Measurements from ENCODE around the gene MIA. TPM values are rescaled to one million over a fixed set of nuclear protein-coding genes. Genes with fewer than 3 reads are reported as not detected.

Gene MIA
- total and polyA plus RNA-seq, 2 of the 8 experiments (the other 6 are each of a cell fraction or from before 2014, with no cell fraction given): not detected

- peak overlapping the region; percentile 82 to 99 (median 88) for H3K9ac ChIP-seq (replicated peaks in 1 of 4; ENCODE audit: extremely low read depth in 1 of 4, low read depth in 3 of 4, low read length in 3 of 4)
- peak overlapping the region; percentile 20 for H3K4ac ChIP-seq (replicated peaks; ENCODE audit: insufficient read length, low read depth, low read length)
- peak overlapping the region; percentile 99 for H3K27ac ChIP-seq (ENCODE audit: low read depth, low read length)
- H3K36me3 ChIP-seq (ENCODE audit: control insufficient read depth in 2 of 4, insufficient read depth in 4 of 4, low read length in 3 of 4): no peaks in the 10 kb centered on the region
- FAIRE-seq: no peak
- peak overlapping the region; percentile 7 for H2BK120ac ChIP-seq (replicated peaks; ENCODE audit: low read depth, low read length)
- peaks cover 0 to 14% (median 6%) of the 10 kb centered on the region in 4 experiments; a peak in 6 of 7 replicates for H3K4me1 ChIP-seq (replicated peaks in 1 of 4; ENCODE audit: control insufficient read depth in 3 of 4, insufficient read depth in 4 of 4, low read length in 3 of 4)
- H3K9me3 ChIP-seq (ENCODE audit: insufficient read depth in 2 of 2, low read depth in 1 of 2, low read length in 1 of 2): no peaks in the 10 kb centered on the region
- H4K20me1 ChIP-seq (replicated peaks in 1 of 2; ENCODE audit: control insufficient read depth in 1 of 2, insufficient read depth in 2 of 2, low read length in 2 of 2): no peaks in the 10 kb centered on the region
- H3K56ac ChIP-seq (replicated peaks; ENCODE audit: insufficient read length, low read depth, low read length): no peak overlapping the region
- H2AFZ ChIP-seq (ENCODE audit: low read length): 0 out of 2 replicates have a peak overlapping the region, but pooled peaks have one; percentile 59
- peak overlapping the region; percentile 97 for H2BK5ac ChIP-seq (ENCODE audit: low read depth, low read length)
- no peaks in the 10 kb centered on the region for H3K79me2 ChIP-seq (ENCODE audit: control insufficient read depth in 1 of 2, insufficient read depth in 2 of 2, low read length in 2 of 2)
- peak overlapping the region; percentile 95 for H3K18ac ChIP-seq (ENCODE audit: extremely low read depth, low read length)
- no peak overlapping the region; the same call in 1 of the 2 replicates for H2BK20ac ChIP-seq (ENCODE audit: low read length)
- no peak for DNase-seq (ENCODE audit: low read depth in 1 of 2, low spot score in 2 of 2)
- H2BK12ac ChIP-seq (ENCODE audit: low read depth, low read length): peak overlapping the region; percentile 95; the same call in 1 of the 2 replicates
- H2AK5ac ChIP-seq (ENCODE audit: low read depth, low read length): peak overlapping the region; percentile 91
- peak overlapping the region; percentile 14 for H3K14ac ChIP-seq (ENCODE audit: insufficient read length)
- no peaks in the 10 kb centered on the region for H3K27me3 ChIP-seq (replicated peaks in 1 of 4; ENCODE audit: control insufficient read depth in 3 of 4, extremely low read depth in 1 of 4, insufficient read depth in 3 of 4, low read length in 3 of 4)
- peak overlapping the region; percentile 87 for H4K5ac ChIP-seq (ENCODE audit: insufficient read length, low read depth, low read length)
- H4K91ac ChIP-seq (replicated peaks; ENCODE audit: insufficient read length, low read length): no peak overlapping the region
- TF ChIP-seq CHD1 (IDR thresholded peaks at IDR 0.05; ENCODE audit: low read depth, low read length) (0 out of 2 replicates have a peak, but pooled peaks have one; percentile 31), RBBP5 (IDR thresholded peaks at IDR 0.05; ENCODE audit: borderline replicate concordance, low read depth, low read length) (0 out of 2 replicates have a peak, but pooled peaks have one; percentile 74), ASH2L (IDR thresholded peaks at IDR 0.05; ENCODE audit: low read length) (peak; percentile 95), POLR2A (IDR thresholded peaks at IDR 0.05; ENCODE audit: control extremely low read depth in 1 of 2, low read depth in 2 of 2, low read length in 2 of 2) (peak in 1 of 2 experiments; percentile 89; a peak in 2 of 3 replicates), JUND (IDR thresholded peaks at IDR 0.05; ENCODE audit: low read length) (no peak), BRCA1 (IDR thresholded peaks at IDR 0.05; ENCODE audit: low read depth, low read length) (0 out of 2 replicates have a peak, but pooled peaks have one; percentile 3), TBP (IDR thresholded peaks at IDR 0.05; ENCODE audit: low read depth, low read length) (no peak), PHF8 (conservative IDR thresholded peaks at IDR 0.05; ENCODE audit: low read depth, low read length) (no peak; the same call in 1 of the 2 replicates)
- ChIA-PET CTCF (ENCODE audit: partially characterized antibody) (interaction anchor here (0.6 to 3.9 kb wide), 7 partner anchors 19 to 1825 kb away, joined by 3 to 29 read pairs (median 3); partner anchors contain the start of gene EGLN2), POLR2A (ENCODE audit: partially characterized antibody) (interaction anchor here (0.9 to 17.9 kb wide), 14 partner anchors 10 to 486 kb away, joined by 3 to 399 read pairs (median 6); partner anchors contain the start of genes ACTMAP, EGLN2, HNRNPUL1 and NUMBL)
- 5% methylated on average over 10 of the region's 10 CpGs; no CpG with 5 or more reads in 1 of the 2 experiments for WGBS, 2 experiments (ENCODE audit: extremely low coverage in 1 of 2, insufficient coverage in 1 of 2, insufficient read length in 1 of 2, insufficient replicate concordance in 2 of 2, low coverage in 1 of 2, low lambda C conversion rate in 2 of 2, missing lambda C conversion rate in 1 of 2)
- peak overlapping the region; percentile 99 for H2BK15ac ChIP-seq (ENCODE audit: low read length)
- no peaks in the 10 kb centered on the region for H3K79me1 ChIP-seq (ENCODE audit: low read depth, low read length)
- peaks cover 8% of the 10 kb centered on the region; the same call in 1 of the 2 replicates for H3K23me2 ChIP-seq (ENCODE audit: low read depth, low read length)
- H3K4me3 ChIP-seq (ENCODE audit: extremely low read depth in 1 of 4, insufficient read depth in 2 of 4, low read depth in 3 of 4, low read length in 4 of 4): peak overlapping the region; percentile 71 to 90 (median 86)
- H4K8ac ChIP-seq (ENCODE audit: extremely low read depth, insufficient read depth, low read length): peak overlapping the region; percentile 89; the same call in 1 of the 2 replicates
- no peak overlapping the region for H3K23ac ChIP-seq (ENCODE audit: insufficient read length)
- H3K4me2 ChIP-seq (ENCODE audit: insufficient read depth in 1 of 2, low read depth in 2 of 2, low read length in 2 of 2): peak overlapping the region; percentile 94 to 96
Measured at GRCh38 chr19:40777645-40777936, 2.3 kb downstream of the MIA start.

Measured in H1 (cell line).